HCT116 (cell line): Measurements from ENCODE around the gene BMAL1. TPM values are rescaled to one million over a fixed set of nuclear protein-coding genes. Genes with fewer than 3 reads are reported as not detected.

Source experiments
- ATAC-seq: fragments of 200-7000 bp; cut with Tn5 transposase; 2 replicates; pipeline ENCODE4 v1.9.1; 2020; ENCODE audit warnings: mild to moderate bottlenecking, moderate library complexity
- BruUV-seq: library from RNA; stranded (reverse); fragments of 400-500 nt; replicated peaks from 2 replicates; lab custom pipeline; 2021; lab: Mats Ljungman, UMichigan
- CTCF ChIA-PET: fragments of 300-600 bp; sonication (Branson Sonifier 250); formaldehyde crosslinking; loops from one replicate; lab custom pipeline; 2021; ENCODE audit warnings: antibody characterized with exemption; lab: Charles Lee
- POLR2A ChIA-PET: fragments of 300-600, 350-600 bp; sonication (Branson Sonifier 250); formaldehyde crosslinking; loops from one replicate; lab custom pipeline; 2021; ENCODE audit warnings: antibody characterized with exemption; lab: Charles Lee
- RAD21 ChIA-PET, 2 experiments: fragments of 300-600 bp; sonication (Branson Sonifier 250); formaldehyde crosslinking; loops; one replicate each; lab custom pipeline; 2023; ENCODE audit warnings: low total read pairs in 2 of 2; ENCODE audit not compliant: uncharacterized antibody in 2 of 2, unreplicated experiment in 2 of 2, low non-redundant PET in 1 of 2; lab: Charles Lee
- DNase-seq: peaks from one replicate; pipeline ENCODE4 v3.0.0-alpha.2; 2010; ENCODE audit warnings: low read depth, low spot score
- H2AFZ ChIP-seq: fragments of 200-600 bp; shearing (Covaris generic), sonication (generic); 2 replicates; pipeline ENCODE4 v1.6.1; 2017; ENCODE audit warnings: low read depth, mixed run types, mixed read lengths, antibody characterized with exemption, low read length; ENCODE audit not compliant: poor library complexity, severe bottlenecking
- H3K27ac ChIP-seq: 2 replicates; pipeline ENCODE4 v1.5.1; 2012; ENCODE audit warnings: low read depth, low read length
- H3K27me3 ChIP-seq: fragments of 200-600 bp; sonication (generic); 2 replicates; pipeline ENCODE4 v1.6.1; 2016; ENCODE audit warnings: mixed run types, low read length, mixed read lengths; ENCODE audit not compliant: insufficient read depth
- H3K36me3 ChIP-seq, 2 experiments: fragments of 200-500 bp in 1 of 2; fragments of 200-600 bp in 1 of 2; sonication (Bioruptor generic) in 1 of 2; sonication (generic) in 1 of 2; 2 replicates each; pipeline versions ENCODE4 v1.5.1 to v1.6.1; 2014 to 2016; ENCODE audit warnings: low read length in 2 of 2, inconsistent platforms in 1 of 2, mixed read lengths in 1 of 2, mixed run types in 1 of 2; ENCODE audit not compliant: insufficient read depth in 2 of 2, control insufficient read depth in 1 of 2
- H3K4me1 ChIP-seq, 2 experiments: fragments of 200-600 bp in 1 of 2; sonication (generic) in 1 of 2; 2 replicates each; pipeline versions ENCODE4 v1.5.1 to v1.6.1; 2012 to 2017; ENCODE audit warnings: low read length in 2 of 2, inconsistent platforms in 1 of 2, mild to moderate bottlenecking in 1 of 2, mixed read lengths in 1 of 2, mixed run types in 1 of 2, moderate library complexity in 1 of 2; ENCODE audit not compliant: insufficient read depth in 2 of 2, control insufficient read depth in 1 of 2
- H3K4me2 ChIP-seq: fragments of 200-600 bp; sonication (generic); 2 replicates; pipeline ENCODE4 v1.6.1; 2017; ENCODE audit warnings: mixed run types, low read length, mixed read lengths
- H3K4me3 ChIP-seq, 2 experiments: fragments of 200-600 bp in 1 of 2; sonication (generic) in 1 of 2; replicated peaks in 1 of 2; 2 replicates each; pipeline ENCODE4 v1.5.1; 2011 to 2016; ENCODE audit warnings: low read length in 2 of 2, control low read depth in 1 of 2, low read depth in 1 of 2, mild to moderate bottlenecking in 1 of 2, mixed read lengths in 1 of 2, mixed run types in 1 of 2
- H3K79me2 ChIP-seq: fragments of 200-600 bp; sonication (generic); 2 replicates; pipeline ENCODE4 v1.6.1; 2017; ENCODE audit warnings: mild to moderate bottlenecking, mixed run types, low read length, moderate library complexity, mixed read lengths; ENCODE audit not compliant: insufficient read depth
- H3K9ac ChIP-seq: fragments of 200-600 bp; sonication (generic); 2 replicates; pipeline ENCODE4 v1.6.1; 2016; ENCODE audit warnings: low read length, mixed read lengths
- H3K9me2 ChIP-seq: fragments of 200-600 bp; sonication (generic), shearing (Covaris generic); 2 replicates; pipeline ENCODE4 v1.6.1; 2017; ENCODE audit warnings: mixed run types, mild to moderate bottlenecking, moderate library complexity; ENCODE audit not compliant: insufficient read depth
- H3K9me3 ChIP-seq, 2 experiments: fragments of 200-500 bp in 1 of 2; fragments of 200-600 bp in 1 of 2; sonication (Bioruptor generic) in 1 of 2; sonication (generic) in 1 of 2; 2 replicates each; pipeline ENCODE4 v1.6.1; 2014 to 2017; ENCODE audit warnings: low read length in 2 of 2, mixed read lengths in 2 of 2, inconsistent platforms in 1 of 2, low read depth in 1 of 2, mild to moderate bottlenecking in 1 of 2, mixed run types in 1 of 2, moderate library complexity in 1 of 2; ENCODE audit not compliant: control insufficient read depth in 1 of 2, insufficient read depth in 1 of 2
- H4K20me1 ChIP-seq: fragments of 200-600 bp; sonication (generic), shearing (Covaris generic); 2 replicates; pipeline ENCODE4 v1.6.1; 2017; ENCODE audit warnings: mixed run types, mild to moderate bottlenecking, moderate library complexity; ENCODE audit not compliant: insufficient read depth
- ATF3 ChIP-seq: IDR thresholded peaks from 2 replicates; pipeline ENCODE4 v1.6.1; 2012
- CBX3 ChIP-seq: IDR thresholded peaks from 2 replicates; pipeline ENCODE4 v1.6.1; 2012; ENCODE audit warnings: low read depth
- ELF1 ChIP-seq: IDR thresholded peaks from 2 replicates; pipeline ENCODE4 v1.6.1; 2012; ENCODE audit warnings: low read depth, borderline replicate concordance
- EZH2phosphoT487 ChIP-seq: fragments of 200-600 bp; IDR thresholded peaks from 2 replicates; pipeline ENCODE4 v1.6.1; 2018; ENCODE audit warnings: antibody characterized with exemption, borderline replicate concordance
- FOSL1 ChIP-seq: IDR thresholded peaks from 2 replicates; pipeline ENCODE4 v1.6.1; 2012; ENCODE audit warnings: low read depth
- JUND ChIP-seq: IDR thresholded peaks from 2 replicates; pipeline ENCODE4 v1.6.1; 2012
- RAD21 ChIP-seq: IDR thresholded peaks from 2 replicates; pipeline ENCODE4 v1.6.1; 2012; ENCODE audit warnings: low read depth, mild to moderate bottlenecking
- SIN3A ChIP-seq: IDR thresholded peaks from 2 replicates; pipeline ENCODE4 v1.6.1; 2012; ENCODE audit warnings: low read depth
- SP1 ChIP-seq: IDR thresholded peaks from 2 replicates; pipeline ENCODE4 v1.6.1; 2012; ENCODE audit warnings: low read depth
- SRF ChIP-seq: IDR thresholded peaks from 2 replicates; pipeline ENCODE4 v1.6.1; 2012; ENCODE audit warnings: low read depth
- TCF7L2 ChIP-seq: IDR thresholded peaks from 2 replicates; pipeline ENCODE4 v1.7.0; 2011; ENCODE audit warnings: borderline replicate concordance, inconsistent platforms; ENCODE audit not compliant: insufficient read depth, insufficient read length; ENCODE audit errors: extremely low read depth
- YY1 ChIP-seq: IDR thresholded peaks from 2 replicates; pipeline ENCODE4 v1.6.1; 2011; ENCODE audit warnings: low read length, low read depth, moderate library complexity, mild to moderate bottlenecking; ENCODE audit not compliant: insufficient replicate concordance; ENCODE audit errors: extremely low read depth
- ZNF274 ChIP-seq: fragments of 200-500 bp; sonication (Bioruptor generic); IDR thresholded peaks from 2 replicates; pipeline ENCODE4 v1.6.1; 2014; ENCODE audit warnings: mild to moderate bottlenecking, low read depth, low read length, inconsistent platforms
- intact Hi-C: fragments of 100-400 bp; cut with micrococcal nuclease; formaldehyde crosslinking; loops from 2 replicates; pipeline ENCODE4 v1.10.0; 2022
- total RNA-seq: library from RNA; stranded (reverse); gene quantifications from one replicate; pipeline ENCODE4 v1.2.1, GENCODE V29; 2021; ENCODE audit not compliant: unreplicated experiment
- TF ChIP-seq, protein P1 (sequence below): IDR thresholded peaks from 2 replicates; pipeline ENCODE4 v1.6.1; 2011; ENCODE audit warnings: mild to moderate bottlenecking, low read length, moderate library complexity; ENCODE audit not compliant: insufficient replicate concordance; ENCODE audit errors: extremely low read depth
- TF ChIP-seq, protein P2 (sequence below): IDR thresholded peaks from 2 replicates; pipeline ENCODE4 v1.6.1; 2012

The BMAL1 gene
- total RNA-seq, 1 experiment from 2014 or later = 17.6 TPM

- TF ChIP-seq, protein P1, sequence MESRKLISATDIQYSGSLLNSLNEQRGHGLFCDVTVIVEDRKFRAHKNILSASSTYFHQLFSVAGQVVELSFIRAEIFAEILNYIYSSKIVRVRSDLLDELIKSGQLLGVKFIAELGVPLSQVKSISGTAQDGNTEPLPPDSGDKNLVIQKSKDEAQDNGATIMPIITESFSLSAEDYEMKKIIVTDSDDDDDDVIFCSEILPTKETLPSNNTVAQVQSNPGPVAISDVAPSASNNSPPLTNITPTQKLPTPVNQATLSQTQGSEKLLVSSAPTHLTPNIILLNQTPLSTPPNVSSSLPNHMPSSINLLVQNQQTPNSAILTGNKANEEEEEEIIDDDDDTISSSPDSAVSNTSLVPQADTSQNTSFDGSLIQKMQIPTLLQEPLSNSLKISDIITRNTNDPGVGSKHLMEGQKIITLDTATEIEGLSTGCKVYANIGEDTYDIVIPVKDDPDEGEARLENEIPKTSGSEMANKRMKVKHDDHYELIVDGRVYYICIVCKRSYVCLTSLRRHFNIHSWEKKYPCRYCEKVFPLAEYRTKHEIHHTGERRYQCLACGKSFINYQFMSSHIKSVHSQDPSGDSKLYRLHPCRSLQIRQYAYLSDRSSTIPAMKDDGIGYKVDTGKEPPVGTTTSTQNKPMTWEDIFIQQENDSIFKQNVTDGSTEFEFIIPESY = no peak
- no peak for TF ChIP-seq TCF7L2
- TF ChIP-seq EZH2phosphoT487 = no peak
- no peak for TF ChIP-seq SP1
- no peak for TF ChIP-seq SIN3A
- no peak for TF ChIP-seq ELF1
- no peak for TF ChIP-seq ATF3
- TF ChIP-seq, protein P2, sequence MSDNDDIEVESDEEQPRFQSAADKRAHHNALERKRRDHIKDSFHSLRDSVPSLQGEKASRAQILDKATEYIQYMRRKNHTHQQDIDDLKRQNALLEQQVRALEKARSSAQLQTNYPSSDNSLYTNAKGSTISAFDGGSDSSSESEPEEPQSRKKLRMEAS = no peak
- no peak for TF ChIP-seq JUND
These were observed 7.4 kb downstream of the BMAL1 start (continued) for GRCh38 chr11:13284776-13285588.

- Histone ChIP-seq H3K4me2 (no peak overlapping the region), H3K27me3 (no peaks in the 10 kb centered on the region), H3K4me3 (no peak overlapping the region), H3K27ac (no peak overlapping the region), H3K9me3 (no peaks in the 10 kb centered on the region), H3K9me2 (no peaks in the 10 kb centered on the region), H3K4me1 (peaks cover 8 to 9% of the 10 kb centered on the region in 2 experiments), H2AFZ (no peak overlapping the region), H3K79me2 (no peaks in the 10 kb centered on the region; the same call in 1 of the 2 replicates), H4K20me1 (no peaks in the 10 kb centered on the region), H3K9ac (no peak overlapping the region), H3K36me3 (no peaks in the 10 kb centered on the region)
- POLR2A ChIA-PET = interaction anchor here (0.7 kb wide), 1 partner anchor 31 kb away, joined by 4 read pairs; no protein-coding TSS in a partner anchor
- CTCF ChIA-PET = no interaction called here
- no peak for DNase-seq
- ATAC-seq = no peak
- intact Hi-C loops = loop anchor here (2.0 kb wide), 1 partner anchor 42 kb away; no protein-coding TSS in a partner anchor
- RAD21 ChIA-PET = no interaction called here
- no TSS peak for BruUV-seq
- TF ChIP-seq SP1 = no peak
- no peak for TF ChIP-seq CBX3
- TF ChIP-seq ATF3 = no peak
- TF ChIP-seq, protein P2 = no peak
- no peak for TF ChIP-seq RAD21
- TF ChIP-seq JUND = no peak
- no peak for TF ChIP-seq ZNF274
- TF ChIP-seq ELF1 = no peak
- no peak for TF ChIP-seq SIN3A
- no peak for TF ChIP-seq TCF7L2
- TF ChIP-seq YY1 = no peak
- no peak for TF ChIP-seq SRF
- no peak for TF ChIP-seq FOSL1
These were observed 8.8 kb downstream of the BMAL1 start for GRCh38 chr11:13286279-13286821.
